Gastroesophageal sphincter (tissue), 4 donors: ENCODE measurements around the gene SDHA. TPM values are rescaled to one million over a fixed set of nuclear protein-coding genes. Genes with fewer than 3 reads are reported as not detected.
A peak's percentile ranks its signal among the peaks of the same experiment; 100 is the strongest.
"Not testable (repeated sequence)": the region's sequence is repeated elsewhere in the genome, so short reads cannot be mapped to it uniquely, and the experiment has no call there.

Experiments used
- ATAC-seq: fragments of 150-250 bp; one replicate; pipeline ENCODE4 v1.9.1; 2016; ENCODE audit warnings: mild to moderate bottlenecking, moderate library complexity
- H3K27ac ChIP-seq, 4 donors: fragments of 200-600 bp; sonication (generic) in 3 of 4; 1 replicate in 3 of 4; 2 replicates in 1 of 4; pipeline ENCODE4 v1.5.1; 2016 to 2019
- H3K27me3 ChIP-seq: fragments of 200-600 bp; sonication (generic); one replicate; pipeline ENCODE4 v1.5.1; 2019
- H3K36me3 ChIP-seq, 2 donors: fragments of 200-600 bp; sonication (generic); one replicate each; pipeline ENCODE4 v1.5.1; 2019; ENCODE audit warnings: control low read depth in 1 of 2
- H3K4me1 ChIP-seq, 3 donors: fragments of 200-600 bp; sonication (generic); 1 replicate in 2 of 3; 2 replicates in 1 of 3; pipeline ENCODE4 v1.5.1; 2016 to 2019; ENCODE audit warnings: control low read depth in 2 of 3
- H3K4me3 ChIP-seq, 2 donors: fragments of 200-600 bp; sonication (generic); one replicate each; pipeline ENCODE4 v1.5.1; 2019; ENCODE audit warnings: mild to moderate bottlenecking in 1 of 2, moderate library complexity in 1 of 2
- H3K9me3 ChIP-seq, 3 donors: fragments of 200-600 bp; sonication (generic); one replicate each; pipeline ENCODE4 v1.5.1; 2017 to 2019; ENCODE audit warnings: control low read depth in 2 of 3
- CTCF ChIP-seq, 4 experiments: fragments of 200-600 bp in 2 of 4; fragments of 450-650 bp in 2 of 4; sonication (generic) in 1 of 4; IDR thresholded peaks; one replicate each; pipeline ENCODE4 v1.5.1; 2017 to 2019; ENCODE audit warnings: antibody characterized with exemption in 4 of 4, mild to moderate bottlenecking in 2 of 4, moderate library complexity in 2 of 4
- EP300 ChIP-seq: sonication (generic); formaldehyde crosslinking; IDR thresholded peaks from one replicate; pipeline ENCODE4 v1.6.1; 2017; ENCODE audit warnings: antibody characterized with exemption, mild to moderate bottlenecking
- POLR2A ChIP-seq, 2 donors: fragments of 450-650 bp; IDR thresholded peaks; one replicate each; pipeline ENCODE4 v1.6.1; 2017; ENCODE audit warnings: antibody characterized with exemption in 2 of 2, mild to moderate bottlenecking in 2 of 2, moderate library complexity in 1 of 2
- POLR2AphosphoS5 ChIP-seq: sonication (generic); formaldehyde crosslinking; IDR thresholded peaks from one replicate; pipeline ENCODE4 v1.6.1; 2017; ENCODE audit warnings: antibody characterized with exemption
- WGBS, 2 donors: methylation state at CpG; one replicate each; pipeline ENCODE4 v1.1.5; 2018; ENCODE audit warnings: low coverage in 1 of 2; 5-methylcytosine and 5-hydroxymethylcytosine counted together
- total RNA-seq, 4 donors: library from RNA; depleted of rRNA; stranded (reverse); fragments of >200 nt; gene quantifications; one replicate each; pipeline ENCODE4 v1.1.0, GENCODE V29; 2016

The SDHA gene
- total RNA-seq, 4 donors from 2014 or later = 85.8 to 149 (median 110) TPM

GRCh38 chr5:298737-299125, 80.6 kb downstream of the SDHA start:
- no peak overlapping the region for H3K27ac ChIP-seq
- H3K27me3 ChIP-seq = no peaks in the 10 kb centered on the region
- H3K4me1 ChIP-seq = no peaks in the 10 kb centered on the region
- H3K4me3 ChIP-seq = no peak overlapping the region
- H3K36me3 ChIP-seq = peaks cover 0 to 10% of the 10 kb centered on the region in 2 donors
- TF ChIP-seq EP300 = no peak
- TF ChIP-seq POLR2AphosphoS5 = no peak
- TF ChIP-seq CTCF (IDR thresholded peaks at IDR 0.05) = no peak
- no peak for TF ChIP-seq POLR2A (IDR thresholded peaks at IDR 0.05)
- no peak for ATAC-seq
- no CpG with 5 or more reads among the region's 2 CpGs for WGBS, 2 donors
- H3K9me3 ChIP-seq = no peaks in the 10 kb centered on the region

GRCh38 chr5:299921-300320, 81.8 kb downstream of the SDHA start:
- H3K27ac ChIP-seq, H3K9me3 ChIP-seq, H3K27me3 ChIP-seq, H3K4me1 ChIP-seq, H3K36me3 ChIP-seq, H3K4me3 ChIP-seq: not testable (repeated sequence)
- peak; percentile 31 for ATAC-seq
- no CpG with 5 or more reads among the region's 5 CpGs for WGBS, 2 donors

GRCh38 chr5:300691-301435, 82.7 kb downstream of the SDHA start:
- H3K27ac ChIP-seq, H3K4me3 ChIP-seq, H3K27me3 ChIP-seq, H3K9me3 ChIP-seq, H3K4me1 ChIP-seq, ATAC-seq: not testable (repeated sequence)
- peaks cover 0 to 16% of the 10 kb centered on the region in 2 donors for H3K36me3 ChIP-seq
- WGBS, 2 donors = 83 to 96% methylated on average over 2 to 11 of the region's 21 CpGs

GRCh38 chr5:302416-302815, 84.3 kb downstream of the SDHA start:
- H3K36me3 ChIP-seq = peaks cover 0 to 28% of the 10 kb centered on the region in 2 donors
- WGBS, 2 donors = no CpG with 5 or more reads among the region's 8 CpGs
- ATAC-seq, H3K4me3 ChIP-seq, H3K4me1 ChIP-seq, H3K27ac ChIP-seq, H3K27me3 ChIP-seq, H3K9me3 ChIP-seq: not testable (repeated sequence)

GRCh38 chr5:302966-303365, 84.8 kb downstream of the SDHA start:
- WGBS, 2 donors = 81% methylated on average over 7 of the region's 8 CpGs; no CpG with 5 or more reads in 1 of the 2 donors
- Histone ChIP-seq H3K36me3 (peaks cover 0 to 33% of the 10 kb centered on the region in 2 donors), H3K27ac (no peak overlapping the region), H3K27me3 (no peaks in the 10 kb centered on the region), H3K9me3 (no peaks in the 10 kb centered on the region), H3K4me1 (no peaks in the 10 kb centered on the region), H3K4me3 (no peak overlapping the region)
- ATAC-seq = no peak
- TF ChIP-seq POLR2AphosphoS5 = no peak

GRCh38 chr5:303741-304140, 85.6 kb downstream of the SDHA start:
- not testable (repeated sequence) for H3K27ac ChIP-seq, H3K27me3 ChIP-seq, H3K9me3 ChIP-seq, H3K4me1 ChIP-seq, H3K4me3 ChIP-seq, ATAC-seq
- WGBS, 2 donors = 100% methylated on average over 1 of the region's 8 CpGs; no CpG with 5 or more reads in 1 of the 2 donors
- H3K36me3 ChIP-seq = peaks cover 0 to 41% of the 10 kb centered on the region in 2 donors

GRCh38 chr5:305050-305449, 86.9 kb downstream of the SDHA start:
- no peaks in the 10 kb centered on the region for H3K27me3 ChIP-seq
- no peaks in the 10 kb centered on the region for H3K9me3 ChIP-seq
- peaks cover 0 to 52% of the 10 kb centered on the region in 2 donors for H3K36me3 ChIP-seq
- WGBS, 2 donors = 80% methylated on average over 2 of the region's 9 CpGs; no CpG with 5 or more reads in 1 of the 2 donors
- ATAC-seq = no peak
- TF ChIP-seq EP300 (no peak), CTCF (IDR thresholded peaks at IDR 0.05) (no peak), POLR2AphosphoS5 (no peak), POLR2A (IDR thresholded peaks at IDR 0.05) (no peak)
- H3K4me3 ChIP-seq = no peak overlapping the region
- peaks cover 0 to 5% (median 0%) of the 10 kb centered on the region in 3 donors for H3K4me1 ChIP-seq
- H3K27ac ChIP-seq = no peak overlapping the region
